Stimulated activated CD8-positive, alpha-beta memory T cell treated with anti-CD3 and anti-CD28 coated beads, Interleukin-12 subunit alpha, Interleukin-12 subunit beta, amount 100 ng/mL, for 24 hours (primary cell): ENCODE data around the gene ELOB.
A peak's percentile ranks its signal among the peaks of the same experiment; 100 is the strongest.

ENCODE experiments used
- DNase-seq: peaks from one replicate; pipeline ENCODE4 v3.0.0-alpha.2; 2020; ENCODE audit errors: extremely low read depth

Gene ELOB

DNA sequence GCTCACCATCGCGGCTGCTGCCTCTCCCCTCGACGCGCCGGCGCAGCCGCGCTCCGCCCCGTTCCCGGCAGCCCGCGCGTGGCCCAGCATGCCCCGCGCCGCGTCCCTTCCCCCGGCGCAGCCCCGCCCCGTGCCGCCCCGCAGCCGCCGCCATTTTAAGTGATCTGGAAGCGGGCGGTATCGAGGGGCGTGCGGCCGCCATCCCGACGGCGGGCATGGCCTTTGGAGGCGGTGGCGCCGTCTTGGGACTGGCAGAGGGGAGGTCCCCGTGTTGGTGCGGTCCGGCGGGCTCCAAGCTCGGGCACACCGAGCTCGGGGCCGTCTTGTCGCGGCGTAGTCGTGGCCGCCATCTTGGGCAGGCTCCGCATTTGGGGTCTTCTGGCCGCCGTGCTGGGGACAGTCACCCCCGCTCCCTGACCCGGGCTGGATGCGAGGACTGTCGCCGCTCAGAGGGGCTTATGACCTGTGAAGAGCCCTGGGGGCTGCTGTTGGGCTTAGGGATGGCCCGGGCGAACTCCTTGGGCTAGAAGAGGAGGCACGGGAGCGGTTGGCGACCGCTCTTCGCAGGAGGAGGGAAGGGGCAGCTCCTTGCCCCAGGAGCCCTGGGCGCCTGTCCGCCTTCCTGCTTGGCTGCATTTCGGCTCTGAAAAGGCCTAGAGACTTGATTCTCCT is at the start of gene ELOB:
ELOB (minus strand) TSS at position 50 of the 672 bp plus-strand sequence; CDS start at position 9, 41 bp downstream.
- peak; percentile 80 for DNase-seq

GRCh38 chr16:2825906-2826305 is 48.8 kb upstream of the ELOB start:
- DNase-seq, result no peak

GRCh38 chr16:2825049-2825742 is 48.1 kb upstream of the ELOB start:
- DNase-seq, result no peak

DNA sequence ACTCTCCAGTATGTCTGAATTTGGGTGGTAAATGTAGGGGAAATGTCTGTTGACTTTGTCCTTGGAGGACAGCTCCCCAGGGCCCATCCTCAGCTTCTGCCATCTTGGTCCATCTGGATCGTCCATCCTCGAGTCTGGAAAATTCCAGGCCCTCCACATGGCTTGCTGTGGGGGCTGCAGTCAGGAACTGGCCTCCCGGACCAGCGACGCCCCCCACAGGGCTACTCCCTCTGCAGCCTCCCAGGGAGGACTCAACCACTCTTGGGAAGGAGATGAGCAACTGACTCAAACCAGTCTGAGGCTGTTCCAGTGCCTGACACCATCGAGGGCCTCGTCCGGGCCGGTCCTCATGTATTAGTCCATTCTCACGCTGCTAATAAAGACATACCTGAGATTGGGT is 47.5 kb upstream of the ELOB start:
- no peak for DNase-seq

DNA sequence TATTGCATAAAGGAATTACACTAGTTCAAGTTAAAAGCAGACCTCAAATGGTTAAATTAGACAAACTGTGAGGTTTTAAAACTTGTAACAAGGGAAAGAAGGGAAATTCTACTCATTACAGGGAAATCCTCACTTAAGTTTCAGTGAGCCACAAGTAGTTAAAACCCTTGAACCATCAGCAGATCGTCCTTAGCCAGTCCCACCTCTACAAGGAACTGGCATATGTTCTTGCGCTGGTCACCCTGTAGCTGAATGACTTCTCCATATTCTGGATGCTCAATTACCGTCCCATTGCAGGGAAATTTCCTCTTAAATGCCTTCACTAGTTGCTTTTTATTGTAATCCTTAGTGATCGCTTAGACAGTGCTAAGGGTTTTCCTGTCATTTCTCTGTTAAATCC is 45.4 kb upstream of the ELOB start:
- no peak for DNase-seq

DNA sequence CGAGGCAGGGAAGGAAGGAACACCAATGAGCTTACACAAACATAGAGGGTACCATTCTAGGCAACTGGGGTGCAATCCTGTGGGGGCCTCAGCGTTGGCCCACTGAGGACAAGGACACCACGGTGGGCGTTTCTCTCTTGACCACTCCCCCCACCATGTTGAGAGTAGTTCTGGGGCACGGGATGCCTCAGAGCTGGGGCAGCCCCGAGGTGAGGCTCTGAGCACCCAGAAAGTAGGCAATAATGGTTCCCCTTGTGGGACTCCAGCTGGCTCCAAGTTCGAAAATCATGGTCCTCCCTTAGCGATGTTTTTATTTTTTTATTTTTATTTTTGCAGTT is 45.0 kb upstream of the ELOB start:
- no peak for DNase-seq

GRCh38 chr16:2821487-2822157 is 44.5 kb upstream of the ELOB start:
- DNase-seq, result no peak

GRCh38 chr16:2820836-2821486 is 43.9 kb upstream of the ELOB start:
- DNase-seq, result no peak

DNA sequence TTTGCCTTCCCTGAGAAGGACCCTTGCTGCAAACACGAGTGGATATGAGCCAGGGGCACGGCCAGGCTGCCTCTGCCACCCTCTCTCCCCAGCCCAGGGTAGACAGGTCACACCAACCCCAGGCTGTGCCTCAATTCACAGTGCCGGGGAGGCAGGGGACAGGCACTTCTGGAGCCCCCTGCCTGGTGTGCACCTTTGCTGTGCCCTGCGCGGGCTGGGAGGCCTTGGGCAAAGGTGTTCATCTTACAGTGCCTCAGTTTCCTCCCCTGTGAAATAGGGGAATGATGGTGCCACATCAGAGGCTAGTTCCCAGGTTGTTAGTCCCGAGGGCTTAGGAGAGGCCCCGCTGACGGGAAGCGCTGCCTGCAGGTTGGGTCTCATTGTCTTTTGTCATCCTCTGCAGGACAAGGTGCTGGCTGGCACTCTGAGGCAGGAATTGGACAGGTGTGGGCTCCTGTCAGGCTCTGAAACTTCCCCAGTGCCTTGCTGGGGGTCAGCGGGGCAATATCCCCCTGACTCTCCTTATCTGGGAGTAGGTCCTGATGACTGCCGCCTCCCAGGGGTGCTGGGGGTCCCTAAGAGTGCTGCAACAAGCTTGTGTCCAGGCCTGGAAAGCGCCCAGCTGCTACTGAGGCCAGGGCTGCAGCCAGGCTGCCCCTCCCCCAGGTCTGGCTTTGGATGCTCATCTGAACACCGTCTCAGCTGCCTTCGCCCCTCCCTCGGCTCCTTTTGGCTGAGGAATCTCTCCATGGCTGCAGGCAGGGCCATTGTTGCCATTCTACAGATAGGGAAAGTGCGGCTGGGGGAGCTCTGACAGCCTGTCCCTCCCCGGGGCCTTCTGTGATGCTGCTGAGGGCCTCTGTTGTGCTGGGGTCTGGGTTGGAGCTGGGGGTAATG is 43.1 kb upstream of the ELOB start:
- DNase-seq, result no peak

DNA sequence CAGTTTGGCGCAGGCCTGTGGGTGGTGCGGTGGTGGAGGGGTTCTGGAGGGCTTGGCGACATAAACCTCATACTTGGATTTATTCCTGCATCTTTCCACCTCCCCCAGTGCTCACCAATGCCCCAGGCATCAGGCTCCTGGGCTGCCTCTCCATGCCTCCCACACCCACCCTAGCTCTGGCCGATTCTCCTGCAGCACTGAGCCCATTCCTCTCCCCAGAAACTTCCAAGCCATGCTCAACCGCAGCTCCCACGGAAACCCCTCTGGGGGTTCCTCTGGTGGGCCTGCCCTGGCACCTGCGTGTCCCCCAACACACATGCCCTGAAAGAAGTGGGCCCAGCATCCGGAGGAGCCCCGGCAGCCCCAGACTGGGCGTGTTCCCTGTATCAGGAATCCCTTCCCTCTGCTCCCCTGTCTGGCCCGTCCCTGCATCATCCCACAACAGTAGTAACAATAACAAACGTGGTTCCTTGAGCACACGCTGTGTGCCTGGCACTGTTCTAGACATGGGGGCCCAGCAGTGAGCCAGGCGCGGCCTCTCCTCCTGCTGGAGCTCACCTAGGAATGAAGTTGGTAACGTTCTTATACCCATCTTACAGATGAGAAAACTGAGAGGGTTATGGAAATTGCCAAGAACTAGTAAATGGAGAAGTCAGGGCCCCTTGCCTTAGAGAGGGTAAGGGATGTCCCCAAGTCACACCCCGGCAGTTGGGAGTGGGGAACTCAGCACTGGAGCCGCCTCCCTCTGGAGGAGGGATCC is 42.3 kb upstream of the ELOB start:
- DNase-seq, result no peak

DNA sequence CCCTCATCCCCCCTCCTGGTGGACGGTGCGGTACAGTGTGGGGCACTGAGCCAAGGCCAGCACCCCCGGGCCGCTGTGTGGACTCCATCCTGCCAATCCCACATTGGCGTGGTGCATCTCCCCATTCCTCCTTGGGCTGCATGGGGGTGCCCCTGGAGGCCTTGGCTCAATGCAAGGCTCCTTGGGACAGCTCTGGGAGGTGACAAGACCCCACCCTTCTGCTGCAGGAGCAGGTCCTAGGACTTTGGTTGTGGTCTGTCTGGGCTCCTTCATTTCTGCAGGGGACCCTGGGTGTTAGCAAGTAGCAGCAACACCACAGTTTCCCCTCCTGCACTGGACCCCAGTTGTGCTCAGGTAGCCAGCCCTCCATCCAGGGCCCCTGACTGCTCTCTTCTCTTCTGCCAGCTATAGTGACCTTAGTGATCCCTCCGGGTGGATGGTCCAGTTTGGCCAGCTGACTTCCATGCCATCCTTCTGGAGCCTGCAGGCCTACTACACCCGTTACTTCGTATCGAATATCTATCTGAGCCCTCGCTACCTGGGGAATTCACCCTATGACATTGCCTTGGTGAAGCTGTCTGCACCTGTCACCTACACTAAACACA is 41.3 kb upstream of the ELOB start:
- no peak for DNase-seq

DNA sequence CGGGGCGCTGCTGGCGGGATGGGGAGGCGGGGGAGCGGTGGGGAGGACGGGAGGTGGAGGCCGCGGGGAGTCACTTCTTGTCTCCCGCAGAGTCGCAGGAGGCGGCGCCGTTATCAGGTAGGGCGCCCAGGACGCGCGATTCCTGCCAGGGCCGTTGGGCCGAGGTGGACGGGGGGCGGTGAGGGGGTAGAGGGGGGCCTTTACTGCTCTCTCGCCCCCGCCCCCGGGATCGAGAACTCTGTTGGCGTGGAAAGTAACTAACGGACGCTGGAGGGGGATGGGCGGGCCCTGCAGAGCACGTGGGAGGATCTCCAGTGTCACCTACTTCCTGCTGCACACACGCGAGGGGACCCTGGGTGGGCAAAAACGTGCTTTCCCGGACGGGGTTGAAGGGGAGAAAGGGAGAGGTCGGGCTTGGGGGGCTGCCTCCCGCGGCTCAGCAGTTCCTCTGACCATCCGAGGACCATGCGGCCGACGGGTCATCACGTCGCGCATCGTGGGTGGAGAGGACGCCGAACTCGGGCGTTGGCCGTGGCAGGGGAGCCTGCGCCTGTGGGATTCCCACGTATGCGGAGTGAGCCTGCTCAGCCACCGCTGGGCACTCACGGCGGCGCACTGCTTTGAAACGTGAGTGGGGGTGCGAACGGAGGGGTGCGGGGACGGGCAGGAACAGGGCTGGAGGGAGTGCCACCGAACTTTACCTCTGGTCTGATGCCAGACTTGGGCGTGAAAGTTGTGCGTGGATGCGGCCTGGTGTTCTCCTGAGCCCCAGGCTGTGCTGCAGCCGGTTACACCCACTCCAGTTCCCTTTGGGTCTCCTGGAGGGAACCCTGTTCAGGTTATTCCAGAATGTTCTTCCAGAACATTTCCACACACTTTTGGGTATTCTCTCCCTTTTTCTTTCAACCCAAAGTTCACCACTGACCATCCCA is 40.5 kb upstream of the ELOB start:
- no peak for DNase-seq

DNA sequence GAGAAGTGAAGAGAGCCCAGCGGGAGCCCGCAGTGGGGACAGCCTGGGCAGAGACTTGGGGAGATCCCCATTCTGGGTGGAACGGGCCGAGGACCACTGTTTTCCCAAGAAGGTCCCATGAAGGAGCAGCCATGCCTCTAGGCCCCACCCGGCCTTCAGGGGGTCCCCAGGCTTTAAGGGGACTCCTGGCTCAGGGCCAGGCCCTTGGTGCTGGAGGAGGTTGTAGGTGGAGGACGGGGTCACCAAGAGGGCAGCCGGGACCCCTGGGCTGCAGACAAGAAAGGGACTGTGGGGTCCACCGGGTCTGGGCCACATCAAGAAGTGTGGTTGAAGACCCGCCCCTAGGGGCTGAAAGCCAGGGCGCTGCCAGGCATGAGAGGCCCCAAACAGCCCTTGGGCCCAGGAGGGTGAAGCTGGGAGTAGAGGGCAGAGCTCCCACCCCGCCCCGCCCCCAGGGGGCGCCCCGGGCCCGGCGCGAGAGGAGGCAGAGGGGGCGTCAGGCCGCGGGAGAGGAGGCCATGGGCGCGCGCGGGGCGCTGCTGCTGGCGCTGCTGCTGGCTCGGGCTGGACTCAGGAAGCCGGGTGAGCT is 39.8 kb upstream of the ELOB start, which contains the start of gene PRSS21:
PRSS21 (plus strand) TSS at position 487 of the 589 bp plus-strand sequence; CDS start at position 519, 32 bp downstream.
- DNase-seq, result no peak

DNA sequence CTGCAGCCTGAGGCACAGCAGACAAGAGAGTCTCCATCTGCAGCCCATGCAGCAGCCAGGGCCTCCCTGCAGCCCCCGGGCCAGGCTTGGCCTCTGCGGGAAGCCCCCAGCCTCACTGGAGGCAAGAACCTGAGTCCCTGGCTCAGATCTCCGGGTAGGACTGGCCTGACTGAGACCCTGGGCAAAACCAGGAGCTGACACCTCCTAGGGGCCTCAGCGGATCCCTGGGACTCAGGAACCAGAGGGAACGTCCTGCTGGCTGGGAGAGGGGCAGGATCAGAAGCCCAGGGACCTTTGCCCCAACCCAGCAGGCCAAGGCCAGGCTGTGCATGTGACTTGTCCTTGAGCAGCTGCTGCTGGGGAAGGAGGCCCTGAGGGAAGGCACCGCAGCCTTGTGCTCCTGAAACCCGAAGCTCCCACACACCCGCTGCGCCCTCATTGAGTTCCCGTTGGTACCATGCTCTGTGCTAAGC is 38.3 kb upstream of the ELOB start:
- DNase-seq, result no peak

GRCh38 chr16:2814551-2815298 is 37.6 kb upstream of the ELOB start:
- DNase-seq, result no peak

GRCh38 chr16:2813771-2814221 is 36.7 kb upstream of the ELOB start:
- no peak for DNase-seq

DNA sequence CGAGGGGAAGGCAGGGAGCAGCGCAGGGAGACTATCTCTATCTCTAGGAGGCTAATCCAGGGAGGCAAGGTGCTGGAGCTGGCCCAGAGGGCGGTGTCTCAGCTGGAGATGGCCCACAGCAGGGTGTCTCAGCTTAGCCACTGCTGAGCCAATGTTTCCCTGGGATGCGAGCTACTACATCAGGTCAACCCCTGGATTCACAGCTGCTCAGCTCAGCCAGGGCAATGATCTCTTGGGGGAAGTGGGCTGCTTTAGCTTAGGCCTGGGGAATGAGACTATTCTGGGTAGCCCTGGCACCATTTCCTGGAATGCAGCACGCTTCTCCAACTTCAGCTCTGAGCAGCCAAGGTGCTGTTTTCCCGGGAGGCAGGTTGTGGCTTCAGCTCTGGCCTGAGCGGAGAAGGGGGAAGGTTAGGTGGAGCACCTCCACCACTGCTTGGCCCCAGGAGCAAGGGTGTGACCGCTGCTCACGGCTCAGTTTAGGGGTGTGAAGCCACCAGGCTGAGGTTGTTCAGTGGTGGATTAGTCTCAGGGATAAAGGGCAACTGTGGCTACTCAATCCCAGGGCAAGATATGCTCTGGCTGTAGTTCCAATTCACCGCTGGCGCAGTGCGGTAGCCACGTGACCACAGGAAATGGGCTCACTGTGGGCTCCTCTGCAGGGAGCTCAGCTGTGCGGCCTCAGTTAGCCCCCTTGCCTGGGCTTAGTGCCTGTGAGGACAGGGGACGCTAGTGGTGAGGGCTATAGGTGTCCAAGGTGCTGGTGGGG is 34.8 kb upstream of the ELOB start:
- DNase-seq, result no peak
